ENCODE data around the gene GRIN3B.

GRIN3B gene

GRCh38 chr19:972281-972680, 27.9 kb upstream of the GRIN3B start:
- Mint-ChIP-seq H3K4me3 (no peak overlapping the region), H3K27ac (ENCODE audit: low read depth) (no peak overlapping the region), H3K36me3 (ENCODE audit: insufficient read depth) (peaks cover 12% of the 10 kb centered on the region), H3K4me1 (no peaks in the 10 kb centered on the region), H3K27me3 (no peaks in the 10 kb centered on the region), H3K9me3 (no peaks in the 10 kb centered on the region)
- ATAC-seq (replicated peaks; ENCODE audit: extremely low read depth, poor library complexity, severe bottlenecking) (no peak), DNase-seq (ENCODE audit: low spot score in 2 of 2) (no peak)

GRCh38 chr19:973726-974563, 26.3 kb upstream of the GRIN3B start:
- Mint-ChIP-seq H3K4me3 (no peak overlapping the region), H3K27ac (ENCODE audit: low read depth) (no peak overlapping the region)
- no peak for ATAC-seq (replicated peaks; ENCODE audit: extremely low read depth, poor library complexity, severe bottlenecking)

GRCh38 chr19:974564-975257, 25.5 kb upstream of the GRIN3B start:
- Mint-ChIP-seq H3K9me3 (no peaks in the 10 kb centered on the region), H3K4me3 (no peak overlapping the region), H3K4me1 (no peaks in the 10 kb centered on the region), H3K27me3 (no peaks in the 10 kb centered on the region), H3K36me3 (ENCODE audit: insufficient read depth) (peaks cover 7% of the 10 kb centered on the region), H3K27ac (ENCODE audit: low read depth) (no peak overlapping the region)
- ATAC-seq (replicated peaks; ENCODE audit: extremely low read depth, poor library complexity, severe bottlenecking) (no peak), DNase-seq (ENCODE audit: low spot score in 2 of 2) (no peak)

More at GRCh38 chr19:973726-974563, 26.3 kb upstream of the GRIN3B start:
- Mint-ChIP-seq H3K4me1 (no peaks in the 10 kb centered on the region), H3K9me3 (no peaks in the 10 kb centered on the region), H3K27me3 (no peaks in the 10 kb centered on the region), H3K36me3 (ENCODE audit: insufficient read depth) (peaks cover 7% of the 10 kb centered on the region)
- DNase-seq (ENCODE audit: low spot score in 2 of 2) = no peak

- Mint-ChIP-seq H3K4me3 (no peak overlapping the region), H3K9me3 (no peaks in the 10 kb centered on the region), H3K36me3 (ENCODE audit: insufficient read depth) (no peaks in the 10 kb centered on the region), H3K27me3 (no peaks in the 10 kb centered on the region), H3K27ac (ENCODE audit: low read depth) (no peak overlapping the region), H3K4me1 (no peaks in the 10 kb centered on the region)
- ATAC-seq (replicated peaks; ENCODE audit: extremely low read depth, poor library complexity, severe bottlenecking) = no peak
- DNase-seq (ENCODE audit: low spot score in 2 of 2) = no peak
Measured at GRCh38 chr19:976476-976875, 23.7 kb upstream of the GRIN3B start.

GRCh38 chr19:977058-977464, 23.2 kb upstream of the GRIN3B start:
- Mint-ChIP-seq H3K27ac (ENCODE audit: low read depth) (no peak overlapping the region), H3K4me3 (no peak overlapping the region), H3K4me1 (no peaks in the 10 kb centered on the region), H3K9me3 (no peaks in the 10 kb centered on the region), H3K36me3 (ENCODE audit: insufficient read depth) (no peaks in the 10 kb centered on the region), H3K27me3 (no peaks in the 10 kb centered on the region)
- ATAC-seq (replicated peaks; ENCODE audit: extremely low read depth, poor library complexity, severe bottlenecking) (no peak), DNase-seq (ENCODE audit: low spot score in 2 of 2) (no peak)

GRCh38 chr19:979318-979741, 20.9 kb upstream of the GRIN3B start:
- Mint-ChIP-seq H3K27ac (ENCODE audit: low read depth) (no peak overlapping the region), H3K36me3 (ENCODE audit: insufficient read depth) (peaks cover 2% of the 10 kb centered on the region), H3K4me1 (peaks cover 3% of the 10 kb centered on the region), H3K27me3 (no peaks in the 10 kb centered on the region), H3K4me3 (no peak overlapping the region), H3K9me3 (no peaks in the 10 kb centered on the region)
- DNase-seq (ENCODE audit: low spot score in 2 of 2) (no peak), ATAC-seq (replicated peaks; ENCODE audit: extremely low read depth, poor library complexity, severe bottlenecking) (no peak)

- no peak overlapping the region for H3K4me3 Mint-ChIP-seq
- no peak overlapping the region for H3K27ac Mint-ChIP-seq (ENCODE audit: low read depth)
- H3K36me3 Mint-ChIP-seq (ENCODE audit: insufficient read depth) = peaks cover 9% of the 10 kb centered on the region
- no peaks in the 10 kb centered on the region for H3K27me3 Mint-ChIP-seq
- H3K9me3 Mint-ChIP-seq = no peaks in the 10 kb centered on the region
- DNase-seq (ENCODE audit: low spot score in 2 of 2) (no peak), ATAC-seq (replicated peaks; ENCODE audit: extremely low read depth, poor library complexity, severe bottlenecking) (no peak)
- H3K4me1 Mint-ChIP-seq = peaks cover 11% of the 10 kb centered on the region
Measured at GRCh38 chr19:980133-980998, 19.9 kb upstream of the GRIN3B start.

GRCh38 chr19:982567-983170, 17.6 kb upstream of the GRIN3B start:
- Mint-ChIP-seq H3K4me1 (peaks cover 11% of the 10 kb centered on the region), H3K27me3 (no peaks in the 10 kb centered on the region), H3K36me3 (ENCODE audit: insufficient read depth) (peaks cover 10% of the 10 kb centered on the region), H3K9me3 (no peaks in the 10 kb centered on the region), H3K4me3 (peak overlapping the region; percentile 38), H3K27ac (ENCODE audit: low read depth) (no peak overlapping the region)
- ATAC-seq (replicated peaks; ENCODE audit: extremely low read depth, poor library complexity, severe bottlenecking) = peak; percentile 80
- peak; percentile 55 to 72 for DNase-seq (ENCODE audit: low spot score in 2 of 2)

- peak; percentile 74 to 81 for DNase-seq (ENCODE audit: low spot score in 2 of 2)
- H3K27me3 Mint-ChIP-seq = no peaks in the 10 kb centered on the region
- peaks cover 12% of the 10 kb centered on the region for H3K36me3 Mint-ChIP-seq (ENCODE audit: insufficient read depth)
- peak within 1 kb of the TSS; percentile 97 for H3K4me3 Mint-ChIP-seq
- peak; percentile 78 for ATAC-seq (replicated peaks; ENCODE audit: extremely low read depth, poor library complexity, severe bottlenecking)
- peaks cover 19% of the 10 kb centered on the region for H3K4me1 Mint-ChIP-seq
- H3K27ac Mint-ChIP-seq (ENCODE audit: low read depth) = peak within 1 kb of the TSS; percentile 90
- no peaks in the 10 kb centered on the region for H3K9me3 Mint-ChIP-seq
Measured at GRCh38 chr19:984165-984967, 15.9 kb upstream of the GRIN3B start, which contains the start of gene WDR18. Gene WDR18 (plus strand): TSS chr19:984345. CDS start chr19:984354, 9 bp downstream.

- peaks cover 19% of the 10 kb centered on the region for H3K4me1 Mint-ChIP-seq
- no peak overlapping the region for H3K27ac Mint-ChIP-seq (ENCODE audit: low read depth)
- peaks cover 13% of the 10 kb centered on the region for H3K36me3 Mint-ChIP-seq (ENCODE audit: insufficient read depth)
- DNase-seq (ENCODE audit: low spot score in 2 of 2) (no peak), ATAC-seq (replicated peaks; ENCODE audit: extremely low read depth, poor library complexity, severe bottlenecking) (no peak)
- no peaks in the 10 kb centered on the region for H3K9me3 Mint-ChIP-seq
- H3K27me3 Mint-ChIP-seq = no peaks in the 10 kb centered on the region
- peak overlapping the region; percentile 97 for H3K4me3 Mint-ChIP-seq
Measured at GRCh38 chr19:986083-986482, 14.1 kb upstream of the GRIN3B start.

GRCh38 chr19:988081-988480, 12.1 kb upstream of the GRIN3B start:
- H3K9me3 Mint-ChIP-seq = no peaks in the 10 kb centered on the region
- H3K27ac Mint-ChIP-seq (ENCODE audit: low read depth) = no peak overlapping the region

More at GRCh38 chr19:988081-988480, 12.1 kb upstream of the GRIN3B start:
- no peak for ATAC-seq (replicated peaks; ENCODE audit: extremely low read depth, poor library complexity, severe bottlenecking)
- H3K4me3 Mint-ChIP-seq = no peak overlapping the region
- no peaks in the 10 kb centered on the region for H3K27me3 Mint-ChIP-seq
- DNase-seq (ENCODE audit: low spot score in 2 of 2) = no peak
- H3K36me3 Mint-ChIP-seq (ENCODE audit: insufficient read depth) = peaks cover 18% of the 10 kb centered on the region
- H3K4me1 Mint-ChIP-seq = peaks cover 19% of the 10 kb centered on the region

Measured in central memory CD8-positive, alpha-beta T cell (primary cell).